WTC11 (cell line): ENCODE results near the gene ZNF496. TPM values are rescaled to one million over a fixed set of nuclear protein-coding genes. Genes with fewer than 3 reads are reported as not detected.

Experiments used
- ATAC-seq: fragments of 200-7000 bp; cut with Tn5 transposase; 2 replicates; pipeline ENCODE4 v1.10.0; 2021; ENCODE audit warnings: mild to moderate bottlenecking, moderate library complexity
- CTCF ChIA-PET: fragments of 300-600 bp; sonication (Branson Sonifier 250); formaldehyde crosslinking; loops from one replicate; lab custom pipeline; 2021; ENCODE audit warnings: antibody characterized with exemption; lab: Charles Lee
- POLR2A ChIA-PET: fragments of 350-600 bp; sonication (Branson Sonifier 250); formaldehyde crosslinking; loops from one replicate; lab custom pipeline; 2021; ENCODE audit warnings: antibody characterized with exemption; lab: Charles Lee
- DNase-seq: peaks from one replicate; pipeline ENCODE4 v3.0.0; 2021; ENCODE audit warnings: low spot score
- H3K27ac Mint-ChIP-seq: 2 replicates; pipeline ENCODE4 v1.8.0; 2021; ENCODE audit warnings: mixed read lengths
- H3K27me3 Mint-ChIP-seq: 2 replicates; pipeline ENCODE4 v1.8.0; 2021; ENCODE audit warnings: low read depth, mild to moderate bottlenecking, moderate library complexity, mixed read lengths
- H3K36me3 Mint-ChIP-seq: 2 replicates; pipeline ENCODE4 v1.8.0; 2021; ENCODE audit warnings: mixed read lengths
- H3K4me1 Mint-ChIP-seq: 2 replicates; pipeline ENCODE4 v1.8.0; 2022; ENCODE audit warnings: mixed read lengths
- H3K4me3 Mint-ChIP-seq: 2 replicates; pipeline ENCODE4 v1.8.0; 2021; ENCODE audit warnings: mild to moderate bottlenecking, moderate library complexity, mixed read lengths
- H3K9me3 Mint-ChIP-seq: 2 replicates; pipeline ENCODE4 v1.8.0; 2021; ENCODE audit warnings: mixed read lengths
- CBFB ChIP-seq: sonication (generic); formaldehyde crosslinking; IDR thresholded peaks from 2 replicates; pipeline ENCODE4 v1.8.1; 2022; ENCODE audit warnings: mild to moderate bottlenecking, low read depth, missing genetic modification reagents
- FOXJ3 ChIP-seq: sonication (generic); formaldehyde crosslinking; IDR thresholded peaks from 2 replicates; pipeline ENCODE4 v1.9.0; 2021; ENCODE audit warnings: missing genetic modification reagents, mild to moderate bottlenecking, borderline replicate concordance
- FOXK1 ChIP-seq: sonication (generic); formaldehyde crosslinking; IDR thresholded peaks from 2 replicates; pipeline ENCODE4 v1.8.0; 2022; ENCODE audit warnings: mild to moderate bottlenecking, moderate library complexity, missing genetic modification reagents
- FOXP1 ChIP-seq: sonication (generic); formaldehyde crosslinking; IDR thresholded peaks from 2 replicates; pipeline ENCODE4 v1.8.0; 2022; ENCODE audit warnings: missing genetic modification reagents, mild to moderate bottlenecking, moderate library complexity, borderline replicate concordance
- GTF2I ChIP-seq: fragments of 250-450 bp; sonication (Bioruptor Pico); conservative IDR thresholded peaks from 2 replicates; pipeline ENCODE4 v1.4.0; 2021; ENCODE audit warnings: mild to moderate bottlenecking
- JAZF1 ChIP-seq: fragments of 250-450 bp; sonication (Bioruptor Pico); IDR thresholded peaks from 2 replicates; pipeline ENCODE4 v1.9.0; 2021; ENCODE audit warnings: moderate library complexity, mild to moderate bottlenecking, inconsistent platforms
- RELA ChIP-seq: sonication (generic); formaldehyde crosslinking; IDR thresholded peaks from 2 replicates; pipeline ENCODE4 v1.8.1; 2022; ENCODE audit warnings: missing genetic modification reagents, mild to moderate bottlenecking, borderline replicate concordance
- TEAD1 ChIP-seq: sonication (generic); formaldehyde crosslinking; IDR thresholded peaks from 2 replicates; pipeline ENCODE4 v1.8.0; 2022; ENCODE audit warnings: mild to moderate bottlenecking, missing genetic modification reagents
- TEAD4 ChIP-seq: sonication (generic); formaldehyde crosslinking; IDR thresholded peaks from 2 replicates; pipeline ENCODE4 v1.8.0; 2022; ENCODE audit warnings: mild to moderate bottlenecking, missing genetic modification reagents
- total RNA-seq: library from RNA; stranded (reverse); gene quantifications from 3 replicates; pipeline ENCODE4 v1.2.3, GENCODE V29; 2021
- TF ChIP-seq, protein P1 (sequence below): sonication (generic); formaldehyde crosslinking; IDR thresholded peaks from 2 replicates; pipeline ENCODE4 v1.8.0; 2023; ENCODE audit warnings: missing genetic modification reagents, mild to moderate bottlenecking, borderline replicate concordance
- TF ChIP-seq, protein P2 (sequence below): sonication (generic); formaldehyde crosslinking; IDR thresholded peaks from 2 replicates; pipeline ENCODE4 v1.8.0; 2022; ENCODE audit warnings: mild to moderate bottlenecking, missing genetic modification reagents
- TF ChIP-seq, protein P3 (sequence below): fragments of 250-450 bp; sonication (Bioruptor Pico); IDR thresholded peaks from 2 replicates; pipeline ENCODE4 v1.9.0; 2021; ENCODE audit warnings: moderate library complexity, mild to moderate bottlenecking, inconsistent platforms, borderline replicate concordance
- TF ChIP-seq, protein P4 (sequence below): sonication (generic); formaldehyde crosslinking; IDR thresholded peaks from 2 replicates; pipeline ENCODE4 v1.8.1; 2022; ENCODE audit warnings: low read depth, mild to moderate bottlenecking, moderate library complexity, missing genetic modification reagents, borderline replicate concordance
- TF ChIP-seq, protein P5 (sequence below): sonication (generic); formaldehyde crosslinking; IDR thresholded peaks from 2 replicates; pipeline ENCODE4 v1.8.1; 2023; ENCODE audit warnings: mild to moderate bottlenecking, missing genetic modification reagents
- TF ChIP-seq, protein P6 (sequence below): sonication (generic); formaldehyde crosslinking; IDR thresholded peaks from 2 replicates; pipeline ENCODE4 v1.8.1; 2023; ENCODE audit warnings: mild to moderate bottlenecking, missing genetic modification reagents, moderate library complexity

Gene ZNF496
- total RNA-seq, 1 experiment from 2014 or later = 88.3 TPM

- TF ChIP-seq, protein P1, sequence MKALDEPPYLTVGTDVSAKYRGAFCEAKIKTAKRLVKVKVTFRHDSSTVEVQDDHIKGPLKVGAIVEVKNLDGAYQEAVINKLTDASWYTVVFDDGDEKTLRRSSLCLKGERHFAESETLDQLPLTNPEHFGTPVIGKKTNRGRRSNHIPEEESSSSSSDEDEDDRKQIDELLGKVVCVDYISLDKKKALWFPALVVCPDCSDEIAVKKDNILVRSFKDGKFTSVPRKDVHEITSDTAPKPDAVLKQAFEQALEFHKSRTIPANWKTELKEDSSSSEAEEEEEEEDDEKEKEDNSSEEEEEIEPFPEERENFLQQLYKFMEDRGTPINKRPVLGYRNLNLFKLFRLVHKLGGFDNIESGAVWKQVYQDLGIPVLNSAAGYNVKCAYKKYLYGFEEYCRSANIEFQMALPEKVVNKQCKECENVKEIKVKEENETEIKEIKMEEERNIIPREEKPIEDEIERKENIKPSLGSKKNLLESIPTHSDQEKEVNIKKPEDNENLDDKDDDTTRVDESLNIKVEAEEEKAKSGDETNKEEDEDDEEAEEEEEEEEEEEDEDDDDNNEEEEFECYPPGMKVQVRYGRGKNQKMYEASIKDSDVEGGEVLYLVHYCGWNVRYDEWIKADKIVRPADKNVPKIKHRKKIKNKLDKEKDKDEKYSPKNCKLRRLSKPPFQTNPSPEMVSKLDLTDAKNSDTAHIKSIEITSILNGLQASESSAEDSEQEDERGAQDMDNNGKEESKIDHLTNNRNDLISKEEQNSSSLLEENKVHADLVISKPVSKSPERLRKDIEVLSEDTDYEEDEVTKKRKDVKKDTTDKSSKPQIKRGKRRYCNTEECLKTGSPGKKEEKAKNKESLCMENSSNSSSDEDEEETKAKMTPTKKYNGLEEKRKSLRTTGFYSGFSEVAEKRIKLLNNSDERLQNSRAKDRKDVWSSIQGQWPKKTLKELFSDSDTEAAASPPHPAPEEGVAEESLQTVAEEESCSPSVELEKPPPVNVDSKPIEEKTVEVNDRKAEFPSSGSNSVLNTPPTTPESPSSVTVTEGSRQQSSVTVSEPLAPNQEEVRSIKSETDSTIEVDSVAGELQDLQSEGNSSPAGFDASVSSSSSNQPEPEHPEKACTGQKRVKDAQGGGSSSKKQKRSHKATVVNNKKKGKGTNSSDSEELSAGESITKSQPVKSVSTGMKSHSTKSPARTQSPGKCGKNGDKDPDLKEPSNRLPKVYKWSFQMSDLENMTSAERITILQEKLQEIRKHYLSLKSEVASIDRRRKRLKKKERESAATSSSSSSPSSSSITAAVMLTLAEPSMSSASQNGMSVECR (CRISPR knock-in tag) = no peak
- TF ChIP-seq GTF2I (CRISPR knock-in tag) = no peak
Measured at GRCh38 chr1:247345881-247346280, 14.2 kb upstream of the ZNF496 start (continued).

DNA sequence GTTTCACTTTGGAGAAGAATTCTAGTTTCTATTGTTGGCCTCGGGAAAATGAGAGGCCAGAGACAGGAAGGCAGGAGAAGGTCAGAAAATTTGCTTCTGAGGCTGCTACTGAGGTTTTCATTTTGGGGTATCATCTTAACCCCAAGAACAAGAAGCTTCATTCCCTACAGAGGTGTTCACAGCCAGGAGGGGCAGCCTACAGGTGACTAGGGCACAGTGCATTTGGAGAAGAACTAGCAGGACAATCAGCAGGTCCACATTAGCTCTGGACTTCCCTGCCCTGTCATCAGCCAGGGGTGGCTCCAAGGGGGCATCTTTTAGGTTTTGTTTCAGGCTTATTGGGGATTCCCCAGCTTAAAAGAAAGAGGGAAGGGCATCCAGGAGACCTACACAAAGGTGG lies 12.1 kb upstream of the ZNF496 start:
- DNase-seq = no peak
- H3K4me3 Mint-ChIP-seq = no peak overlapping the region
- TF ChIP-seq GTF2I (CRISPR knock-in tag) (no peak), RELA (no peak), TEAD1 (CRISPR knock-in tag) (no peak), FOXP1 (CRISPR knock-in tag) (no peak), FOXJ3 (no peak)
- TF ChIP-seq, protein P2, sequence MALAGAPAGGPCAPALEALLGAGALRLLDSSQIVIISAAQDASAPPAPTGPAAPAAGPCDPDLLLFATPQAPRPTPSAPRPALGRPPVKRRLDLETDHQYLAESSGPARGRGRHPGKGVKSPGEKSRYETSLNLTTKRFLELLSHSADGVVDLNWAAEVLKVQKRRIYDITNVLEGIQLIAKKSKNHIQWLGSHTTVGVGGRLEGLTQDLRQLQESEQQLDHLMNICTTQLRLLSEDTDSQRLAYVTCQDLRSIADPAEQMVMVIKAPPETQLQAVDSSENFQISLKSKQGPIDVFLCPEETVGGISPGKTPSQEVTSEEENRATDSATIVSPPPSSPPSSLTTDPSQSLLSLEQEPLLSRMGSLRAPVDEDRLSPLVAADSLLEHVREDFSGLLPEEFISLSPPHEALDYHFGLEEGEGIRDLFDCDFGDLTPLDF (CRISPR knock-in tag) = no peak
- TF ChIP-seq, protein P1 (CRISPR knock-in tag) = no peak
- TF ChIP-seq, protein P3, sequence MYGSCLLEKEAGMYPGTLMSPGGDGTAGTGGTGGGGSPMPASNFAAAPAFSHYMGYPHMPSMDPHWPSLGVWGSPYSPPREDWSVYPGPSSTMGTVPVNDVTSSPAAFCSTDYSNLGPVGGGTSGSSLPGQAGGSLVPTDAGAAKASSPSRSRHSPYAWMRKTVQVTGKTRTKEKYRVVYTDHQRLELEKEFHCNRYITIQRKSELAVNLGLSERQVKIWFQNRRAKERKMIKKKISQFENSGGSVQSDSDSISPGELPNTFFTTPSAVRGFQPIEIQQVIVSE (CRISPR knock-in tag) = no peak
- ATAC-seq = peak; percentile 50; the same call in 1 of the 2 replicates
- no peaks in the 10 kb centered on the region; the same call in 1 of the 2 replicates for H3K27me3 Mint-ChIP-seq
- POLR2A ChIA-PET = no interaction called here
- H3K36me3 Mint-ChIP-seq = peaks cover 32% of the 10 kb centered on the region
- no peaks in the 10 kb centered on the region for H3K9me3 Mint-ChIP-seq
- CTCF ChIA-PET = interaction anchor here (0.7 to 0.9 kb wide), 5 partner anchors 9 to 104 kb away, joined by 3 to 5 read pairs (median 3); no protein-coding TSS in a partner anchor
- peaks cover 12% of the 10 kb centered on the region for H3K4me1 Mint-ChIP-seq
- H3K27ac Mint-ChIP-seq = no peak overlapping the region

DNA sequence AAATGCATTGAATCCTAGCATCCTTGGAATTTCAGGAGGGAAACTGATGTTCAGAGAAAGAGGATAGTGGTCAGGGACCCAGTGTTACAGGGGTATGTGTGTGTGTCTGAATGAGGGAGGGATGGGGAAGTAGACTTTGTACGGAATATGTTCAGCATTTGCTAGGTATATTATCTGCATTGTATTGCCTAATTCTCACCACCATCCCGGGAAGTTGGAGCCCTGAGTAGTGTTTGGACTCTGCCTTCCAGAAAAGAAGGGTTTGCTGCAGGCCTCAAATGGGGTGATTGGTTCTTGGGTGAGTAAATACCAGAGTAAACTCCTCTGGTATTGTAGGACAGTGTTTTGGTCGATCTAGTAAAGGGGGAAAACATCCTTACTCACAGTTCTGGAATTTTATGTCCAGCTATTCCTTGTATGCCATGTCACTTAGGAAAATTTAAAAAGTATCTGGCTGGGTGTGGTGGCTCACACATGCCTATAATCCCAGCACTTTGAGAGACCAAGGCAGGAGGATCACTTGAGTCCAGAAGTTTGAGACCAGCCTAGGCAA lies 7.1 kb upstream of the ZNF496 start:
- Mint-ChIP-seq H3K27ac (0 out of 2 replicates have a peak overlapping the region, but pooled peaks have one; percentile 75), H3K27me3 (no peaks in the 10 kb centered on the region), H3K36me3 (peaks cover 48% of the 10 kb centered on the region), H3K4me1 (peaks cover 48% of the 10 kb centered on the region), H3K9me3 (no peaks in the 10 kb centered on the region), H3K4me3 (no peak overlapping the region)
- no peak for ATAC-seq
- no peak for DNase-seq
- ChIA-PET CTCF (no interaction called here), POLR2A (no interaction called here)
- TF ChIP-seq, protein P4, sequence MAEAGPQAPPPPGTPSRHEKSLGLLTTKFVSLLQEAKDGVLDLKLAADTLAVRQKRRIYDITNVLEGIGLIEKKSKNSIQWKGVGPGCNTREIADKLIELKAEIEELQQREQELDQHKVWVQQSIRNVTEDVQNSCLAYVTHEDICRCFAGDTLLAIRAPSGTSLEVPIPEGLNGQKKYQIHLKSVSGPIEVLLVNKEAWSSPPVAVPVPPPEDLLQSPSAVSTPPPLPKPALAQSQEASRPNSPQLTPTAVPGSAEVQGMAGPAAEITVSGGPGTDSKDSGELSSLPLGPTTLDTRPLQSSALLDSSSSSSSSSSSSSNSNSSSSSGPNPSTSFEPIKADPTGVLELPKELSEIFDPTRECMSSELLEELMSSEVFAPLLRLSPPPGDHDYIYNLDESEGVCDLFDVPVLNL = no peak
- no peak for TF ChIP-seq FOXK1 (CRISPR knock-in tag)
- TF ChIP-seq JAZF1 = no peak
- TF ChIP-seq CBFB = no peak
- TF ChIP-seq, protein P5, sequence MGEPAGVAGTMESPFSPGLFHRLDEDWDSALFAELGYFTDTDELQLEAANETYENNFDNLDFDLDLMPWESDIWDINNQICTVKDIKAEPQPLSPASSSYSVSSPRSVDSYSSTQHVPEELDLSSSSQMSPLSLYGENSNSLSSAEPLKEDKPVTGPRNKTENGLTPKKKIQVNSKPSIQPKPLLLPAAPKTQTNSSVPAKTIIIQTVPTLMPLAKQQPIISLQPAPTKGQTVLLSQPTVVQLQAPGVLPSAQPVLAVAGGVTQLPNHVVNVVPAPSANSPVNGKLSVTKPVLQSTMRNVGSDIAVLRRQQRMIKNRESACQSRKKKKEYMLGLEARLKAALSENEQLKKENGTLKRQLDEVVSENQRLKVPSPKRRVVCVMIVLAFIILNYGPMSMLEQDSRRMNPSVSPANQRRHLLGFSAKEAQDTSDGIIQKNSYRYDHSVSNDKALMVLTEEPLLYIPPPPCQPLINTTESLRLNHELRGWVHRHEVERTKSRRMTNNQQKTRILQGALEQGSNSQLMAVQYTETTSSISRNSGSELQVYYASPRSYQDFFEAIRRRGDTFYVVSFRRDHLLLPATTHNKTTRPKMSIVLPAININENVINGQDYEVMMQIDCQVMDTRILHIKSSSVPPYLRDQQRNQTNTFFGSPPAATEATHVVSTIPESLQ (CRISPR knock-in tag) = no peak
- TF ChIP-seq, protein P6, sequence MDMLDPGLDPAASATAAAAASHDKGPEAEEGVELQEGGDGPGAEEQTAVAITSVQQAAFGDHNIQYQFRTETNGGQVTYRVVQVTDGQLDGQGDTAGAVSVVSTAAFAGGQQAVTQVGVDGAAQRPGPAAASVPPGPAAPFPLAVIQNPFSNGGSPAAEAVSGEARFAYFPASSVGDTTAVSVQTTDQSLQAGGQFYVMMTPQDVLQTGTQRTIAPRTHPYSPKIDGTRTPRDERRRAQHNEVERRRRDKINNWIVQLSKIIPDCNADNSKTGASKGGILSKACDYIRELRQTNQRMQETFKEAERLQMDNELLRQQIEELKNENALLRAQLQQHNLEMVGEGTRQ = no peak
- no peak for TF ChIP-seq TEAD4 (CRISPR knock-in tag)
- no peak for TF ChIP-seq RELA
